ENCODE results near the gene KCNQ2.

Gene KCNQ2

GRCh38 chr20:63387917-63388316, 84.5 kb downstream of the KCNQ2 start:
- no peak for TF ChIP-seq CTCF (conservative IDR thresholded peaks at IDR 0.05; ENCODE audit: low read length)
- no peak overlapping the region for H3K4me3 ChIP-seq (ENCODE audit: low read length)
- no peak for DNase-seq (ENCODE audit: low read depth)

- DNase-seq (ENCODE audit: low read depth) = no peak
- H3K4me3 ChIP-seq (ENCODE audit: low read length) = no peak overlapping the region
- no peak for TF ChIP-seq CTCF (conservative IDR thresholded peaks at IDR 0.05; ENCODE audit: low read length)
These were observed 85.1 kb downstream of the KCNQ2 start for GRCh38 chr20:63387393-63387792.

GRCh38 chr20:63386491-63386890, 86.0 kb downstream of the KCNQ2 start:
- DNase-seq (ENCODE audit: low read depth) = no peak
- TF ChIP-seq CTCF (conservative IDR thresholded peaks at IDR 0.05; ENCODE audit: low read length) = no peak
- no peak overlapping the region for H3K4me3 ChIP-seq (ENCODE audit: low read length)

- H3K4me3 ChIP-seq (ENCODE audit: low read length) = no peak overlapping the region
- no peak for DNase-seq (ENCODE audit: low read depth)
- no peak for TF ChIP-seq CTCF (conservative IDR thresholded peaks at IDR 0.05; ENCODE audit: low read length)
These were observed 86.6 kb downstream of the KCNQ2 start for GRCh38 chr20:63385819-63386218.

GRCh38 chr20:63384336-63384735, 88.1 kb downstream of the KCNQ2 start:
- no peak overlapping the region for H3K4me3 ChIP-seq (ENCODE audit: low read length)
- no peak for DNase-seq (ENCODE audit: low read depth)
- no peak for TF ChIP-seq CTCF (conservative IDR thresholded peaks at IDR 0.05; ENCODE audit: low read length)

GRCh38 chr20:63383556-63383955, 88.9 kb downstream of the KCNQ2 start:
- TF ChIP-seq CTCF (conservative IDR thresholded peaks at IDR 0.05; ENCODE audit: low read length) = no peak
- no peak for DNase-seq (ENCODE audit: low read depth)
- H3K4me3 ChIP-seq (ENCODE audit: low read length) = no peak overlapping the region

GRCh38 chr20:63382551-63383300, 89.7 kb downstream of the KCNQ2 start:
- DNase-seq (ENCODE audit: low read depth) = no peak
- no peak overlapping the region for H3K4me3 ChIP-seq (ENCODE audit: low read length)
- TF ChIP-seq CTCF (conservative IDR thresholded peaks at IDR 0.05; ENCODE audit: low read length) = no peak

All from AG10803 (cell line).